Measurements from ENCODE around the gene SPEG. TPM values are rescaled to one million over a fixed set of nuclear protein-coding genes. Genes with fewer than 3 reads are reported as not detected.

The SPEG gene
- total and polyA plus RNA-seq, 2 experiments from 2014 or later: 12.6 to 32.4 TPM

GRCh38 chr2:219399716-219400478 lies 34.7 kb upstream of the SPEG start (continued):
- no peak for TF ChIP-seq CTCF (conservative IDR thresholded peaks at IDR 0.05; ENCODE audit: low read depth in 2 of 2)
- TF ChIP-seq ZNF331 (CRISPR knock-in tag; IDR thresholded peaks at IDR 0.05; ENCODE audit: low read depth): no peak
- no peak for TF ChIP-seq ZNF114 (CRISPR knock-in tag; IDR thresholded peaks at IDR 0.05)
- no peak for TF ChIP-seq JUNB (IDR thresholded peaks at IDR 0.05; ENCODE audit: unreplicated experiment)
- no peak for TF ChIP-seq EZH2 (IDR thresholded peaks at IDR 0.05; ENCODE audit: low read depth, unreplicated experiment)
- TF ChIP-seq CREB1 (CRISPR knock-in tag; IDR thresholded peaks at IDR 0.05; ENCODE audit: low read depth): no peak
- TF ChIP-seq EZH2phosphoT487 (IDR thresholded peaks at IDR 0.05; ENCODE audit: unreplicated experiment): no peak

- no peak overlapping the region for H3K27ac ChIP-seq (ENCODE audit: low read depth)
- Mint-ChIP-seq H3K4me1 (peaks cover 42% of the 10 kb centered on the region), H3K4me3 (no peak overlapping the region), H3K9me3 (no peaks in the 10 kb centered on the region), H3K36me3 (ENCODE audit: low read depth) (no peaks in the 10 kb centered on the region), H3K27me3 (ENCODE audit: insufficient read depth, low read depth, poor library complexity) (peaks cover 12% of the 10 kb centered on the region), H3K27ac (no peak overlapping the region)
- no peak for TF ChIP-seq JUNB (IDR thresholded peaks at IDR 0.05; ENCODE audit: unreplicated experiment)
- TF ChIP-seq CREB1 (CRISPR knock-in tag; IDR thresholded peaks at IDR 0.05; ENCODE audit: low read depth): no peak
- no peak for TF ChIP-seq CTCF (conservative IDR thresholded peaks at IDR 0.05; ENCODE audit: low read depth in 2 of 2)
- no peak for TF ChIP-seq ZNF114 (CRISPR knock-in tag; IDR thresholded peaks at IDR 0.05)
- TF ChIP-seq ETS1 (IDR thresholded peaks at IDR 0.05): no peak
- no peak for TF ChIP-seq ZNF462 (CRISPR knock-in tag; IDR thresholded peaks at IDR 0.05)
- TF ChIP-seq ZNF331 (CRISPR knock-in tag; IDR thresholded peaks at IDR 0.05; ENCODE audit: low read depth): no peak
- no peaks in the 10 kb centered on the region for H3K9me2 ChIP-seq (ENCODE audit: insufficient read depth)
- H3K4me3 ChIP-seq: no peak overlapping the region
- H4K20me1 ChIP-seq (replicated peaks; ENCODE audit: insufficient read depth): no peaks in the 10 kb centered on the region
- H3K79me2 ChIP-seq (replicated peaks; ENCODE audit: insufficient read depth): no peaks in the 10 kb centered on the region
- H3F3A ChIP-seq (replicated peaks; ENCODE audit: low read depth): no peaks in the 10 kb centered on the region; the same call in 1 of the 2 replicates
- H3K27me3 ChIP-seq (ENCODE audit: insufficient read depth): no peaks in the 10 kb centered on the region
- H3K36me3 ChIP-seq (ENCODE audit: insufficient read depth): no peaks in the 10 kb centered on the region
- no peak for DNase-seq (ENCODE audit: low spot score)
- H2AFZ ChIP-seq: no peak overlapping the region; the same call in 1 of the 2 replicates
- peaks cover 21% of the 10 kb centered on the region for H3K4me1 ChIP-seq (ENCODE audit: insufficient read depth)
- H3K4me2 ChIP-seq: no peak overlapping the region
- no peak for ATAC-seq
Measured at GRCh38 chr2:219400562-219400961, 34.1 kb upstream of the SPEG start.

All from GM23338 (cell line).